Transverse colon (tissue), 4 donors: ENCODE data around the gene DOCK1. TPM values are rescaled to one million over a fixed set of nuclear protein-coding genes. Genes with fewer than 3 reads are reported as not detected.

Experiments used
- DNase-seq: peaks from one replicate; pipeline ENCODE4 v3.0.0-alpha.2; 2019
- H3K27ac ChIP-seq, 4 donors: fragments of 200-600 bp; sonication (generic); 2 replicates each; pipeline ENCODE4 v1.5.1; 2016 to 2018; ENCODE audit warnings: inconsistent platforms in 4 of 4
- H3K27me3 ChIP-seq: fragments of 200-600 bp; sonication (generic); 2 replicates; pipeline ENCODE4 v1.5.1; 2017; ENCODE audit warnings: inconsistent platforms
- H3K36me3 ChIP-seq, 4 donors: fragments of 200-600 bp; sonication (generic); 2 replicates each; pipeline ENCODE4 v1.5.1; 2017 to 2019; ENCODE audit warnings: inconsistent platforms in 4 of 4
- H3K4me1 ChIP-seq, 4 donors: fragments of 200-600 bp; sonication (generic); 2 replicates each; pipeline ENCODE4 v1.5.1; 2017 to 2020; ENCODE audit warnings: inconsistent platforms in 4 of 4
- H3K4me3 ChIP-seq, 4 donors: fragments of 200-600 bp; sonication (generic); 1 replicate in 1 of 4; 2 replicates in 3 of 4; pipeline versions ENCODE4 v1.5.1 to v1.6.1; 2017 to 2019; ENCODE audit warnings: inconsistent platforms in 4 of 4
- H3K9me3 ChIP-seq, 2 donors: fragments of 200-600 bp; sonication (generic); 2 replicates each; pipeline ENCODE4 v1.5.1; 2017 to 2019; ENCODE audit warnings: inconsistent platforms in 2 of 2
- CTCF ChIP-seq, 5 experiments: fragments of 200-600 bp in 3 of 5; fragments of 450-650 bp in 2 of 5; sonication (generic) in 3 of 5; IDR thresholded peaks; 1 replicate in 2 of 5; 2 replicates in 3 of 5; pipeline ENCODE4 v1.5.1; 2016 to 2017; ENCODE audit warnings: antibody characterized with exemption in 5 of 5, inconsistent platforms in 3 of 5, mild to moderate bottlenecking in 2 of 5, moderate library complexity in 1 of 5
- EP300 ChIP-seq: sonication (generic); formaldehyde crosslinking; IDR thresholded peaks from one replicate; pipeline ENCODE4 v1.6.1; 2017; ENCODE audit warnings: antibody characterized with exemption, low read depth
- POLR2A ChIP-seq: fragments of 450-650 bp; IDR thresholded peaks from one replicate; pipeline ENCODE4 v1.6.1; 2016; ENCODE audit warnings: antibody characterized with exemption, mild to moderate bottlenecking, moderate library complexity
- POLR2AphosphoS5 ChIP-seq, 3 donors: sonication (generic); formaldehyde crosslinking; IDR thresholded peaks; one replicate each; pipeline ENCODE4 v1.6.1; 2016; ENCODE audit warnings: antibody characterized with exemption in 3 of 3
- WGBS, 2 donors: methylation state at CpG; one replicate each; pipeline ENCODE4 v1.1.5; 2018; ENCODE audit warnings: low coverage in 1 of 2; 5-methylcytosine and 5-hydroxymethylcytosine counted together
- in situ Hi-C, 4 donors: fragments of 200-750 bp; cut with MboI; loops; one replicate each; pipeline versions ENCODE4 v1.15.0 to v1.15.1; 2017; ENCODE audit warnings: low sequenced_read_pairs in 3 of 4, low pct_ligation_motif_present in 1 of 4, low pct_unique_long_range_greater_than_20kb in 1 of 4
- intact Hi-C: fragments of 100-400 bp; cut with DNase I; formaldehyde crosslinking; loops from one replicate; pipeline ENCODE4 v1.15.1; 2023; ENCODE audit warnings: low total_unique reads
- total RNA-seq, 4 donors: library from RNA; depleted of rRNA; stranded (reverse); fragments of >200 nt; gene quantifications; one replicate each; pipeline ENCODE4 v1.1.0, GENCODE V29; 2016

DOCK1 gene
- total RNA-seq, 4 donors from 2014 or later, result 75.1 to 200 (median 92.5) TPM

- in situ Hi-C loops, result no loop called here
- intact Hi-C loops, result no loop called here
- Histone ChIP-seq H3K36me3 (no peaks in the 10 kb centered on the region), H3K4me1 (no peaks in the 10 kb centered on the region), H3K27ac (no peak overlapping the region), H3K27me3 (no peaks in the 10 kb centered on the region), H3K4me3 (no peak overlapping the region), H3K9me3 (no peaks in the 10 kb centered on the region)
- TF ChIP-seq POLR2AphosphoS5 (IDR thresholded peaks at IDR 0.05), result no peak
- no peak for TF ChIP-seq EP300
- TF ChIP-seq CTCF (IDR thresholded peaks at IDR 0.05), result no peak
- TF ChIP-seq POLR2A, result no peak
- WGBS, 2 donors, result 68 to 77% methylated on average over 4 to 6 of the region's 6 CpGs
- no peak for DNase-seq
Observed at GRCh38 chr10:127123626-127124025, 218.4 kb downstream of the DOCK1 start.

GRCh38 chr10:127125331-127125730, 220.1 kb downstream of the DOCK1 start:
- no peak for DNase-seq
- no peaks in the 10 kb centered on the region for H3K9me3 ChIP-seq
- no peak overlapping the region for H3K27ac ChIP-seq
- no peaks in the 10 kb centered on the region for H3K4me1 ChIP-seq
- in situ Hi-C loops, result no loop called here
- no peaks in the 10 kb centered on the region for H3K36me3 ChIP-seq
- H3K4me3 ChIP-seq, result no peak overlapping the region
- no peaks in the 10 kb centered on the region for H3K27me3 ChIP-seq
- intact Hi-C loops, result no loop called here
- TF ChIP-seq POLR2AphosphoS5 (IDR thresholded peaks at IDR 0.05) (no peak), EP300 (no peak), POLR2A (no peak)
- WGBS, 2 donors, result 73 to 90% methylated on average over 3 to 9 of the region's 9 CpGs

GRCh38 chr10:127127822-127128221, 222.6 kb downstream of the DOCK1 start:
- no peaks in the 10 kb centered on the region for H3K27me3 ChIP-seq
- H3K9me3 ChIP-seq, result no peaks in the 10 kb centered on the region
- in situ Hi-C loops (no loop called here), intact Hi-C loops (no loop called here)
- WGBS, 2 donors, result 70 to 75% methylated on average over 1 of the region's 1 CpG
- no peak for DNase-seq
- no peaks in the 10 kb centered on the region for H3K4me1 ChIP-seq
- no peak overlapping the region for H3K4me3 ChIP-seq
- H3K27ac ChIP-seq, result no peak overlapping the region
- H3K36me3 ChIP-seq, result no peaks in the 10 kb centered on the region
- TF ChIP-seq POLR2AphosphoS5 (IDR thresholded peaks at IDR 0.05), result no peak
- TF ChIP-seq POLR2A, result no peak
- TF ChIP-seq EP300, result no peak
- TF ChIP-seq CTCF (IDR thresholded peaks at IDR 0.05), result no peak

GRCh38 chr10:127129104-127129503, 223.9 kb downstream of the DOCK1 start:
- WGBS, 2 donors, result 88 to 96% methylated on average over 5 of the region's 5 CpGs
- Histone ChIP-seq H3K36me3 (no peaks in the 10 kb centered on the region), H3K4me1 (no peaks in the 10 kb centered on the region), H3K9me3 (no peaks in the 10 kb centered on the region), H3K27me3 (no peaks in the 10 kb centered on the region), H3K27ac (no peak overlapping the region), H3K4me3 (no peak overlapping the region)
- TF ChIP-seq CTCF (IDR thresholded peaks at IDR 0.05), result no peak
- no peak for TF ChIP-seq POLR2AphosphoS5 (IDR thresholded peaks at IDR 0.05)
- TF ChIP-seq EP300, result no peak
- no peak for TF ChIP-seq POLR2A
- intact Hi-C loops, result no loop called here
- in situ Hi-C loops, result no loop called here
- no peak for DNase-seq

GRCh38 chr10:127132451-127132850, 227.2 kb downstream of the DOCK1 start:
- no peak overlapping the region for H3K27ac ChIP-seq
- H3K36me3 ChIP-seq, result no peaks in the 10 kb centered on the region
- in situ Hi-C loops (no loop called here), intact Hi-C loops (no loop called here)
- no peak for DNase-seq
- H3K9me3 ChIP-seq, result no peaks in the 10 kb centered on the region
- no peaks in the 10 kb centered on the region for H3K4me1 ChIP-seq
- WGBS, 2 donors, result 90 to 95% methylated on average over 7 of the region's 7 CpGs
- no peaks in the 10 kb centered on the region for H3K27me3 ChIP-seq
- no peak overlapping the region for H3K4me3 ChIP-seq
- no peak for TF ChIP-seq CTCF (IDR thresholded peaks at IDR 0.05)
- no peak for TF ChIP-seq POLR2AphosphoS5 (IDR thresholded peaks at IDR 0.05)
- no peak for TF ChIP-seq EP300
- TF ChIP-seq POLR2A, result no peak
